ENCODE results near the gene C9orf50.

The C9orf50 gene

DNA sequence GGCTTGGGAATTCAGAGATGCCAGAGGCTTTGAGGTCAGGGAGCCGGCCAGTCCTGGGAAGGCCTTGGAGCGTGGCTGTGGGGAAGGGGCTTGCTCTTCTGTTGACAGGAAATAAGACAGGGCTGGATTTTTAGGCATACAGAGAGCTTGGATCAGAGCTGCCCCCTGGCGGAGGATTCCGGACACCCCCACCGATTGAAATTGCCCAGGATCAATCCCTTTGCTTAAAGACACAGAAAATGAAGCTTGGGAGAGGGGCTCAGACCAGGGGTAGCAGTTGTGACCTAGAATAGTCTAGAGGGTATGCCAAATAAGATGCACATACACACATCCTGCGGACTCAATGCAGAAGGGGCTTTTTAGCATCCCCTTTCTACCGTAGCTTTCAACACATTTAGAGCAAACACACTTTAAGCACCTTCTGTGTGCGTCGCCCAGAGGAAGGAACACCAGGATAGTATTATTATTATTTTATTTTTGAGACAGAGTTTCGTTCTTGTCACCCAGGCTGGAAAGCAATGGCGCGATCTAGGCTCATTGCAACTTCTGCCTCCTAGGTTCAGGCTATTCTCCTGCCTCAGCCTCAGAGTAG, 3.4 kb upstream of the C9orf50 start:
- Histone ChIP-seq H3K27me3 (ENCODE audit: control insufficient read depth, insufficient read depth, low read length, poor library complexity, severe bottlenecking) (peaks cover 29% of the 10 kb centered on the region), H3K4me3 (ENCODE audit: insufficient read depth, low read depth, low read length) (no peak overlapping the region), H3K9me3 (ENCODE audit: control insufficient read depth, low read length) (no peaks in the 10 kb centered on the region), H3K27ac (ENCODE audit: insufficient read depth, low read depth, low read length, poor library complexity, severe bottlenecking) (no peak overlapping the region), H3K4me1 (ENCODE audit: control insufficient read depth, insufficient read depth, low read length) (peaks cover 15% of the 10 kb centered on the region), H3K36me3 (ENCODE audit: control insufficient read depth, insufficient read depth, low read length) (no peaks in the 10 kb centered on the region)
- WGBS, 2 experiments, result 50 to 54% methylated on average over 12 of the region's 12 CpGs

DNA sequence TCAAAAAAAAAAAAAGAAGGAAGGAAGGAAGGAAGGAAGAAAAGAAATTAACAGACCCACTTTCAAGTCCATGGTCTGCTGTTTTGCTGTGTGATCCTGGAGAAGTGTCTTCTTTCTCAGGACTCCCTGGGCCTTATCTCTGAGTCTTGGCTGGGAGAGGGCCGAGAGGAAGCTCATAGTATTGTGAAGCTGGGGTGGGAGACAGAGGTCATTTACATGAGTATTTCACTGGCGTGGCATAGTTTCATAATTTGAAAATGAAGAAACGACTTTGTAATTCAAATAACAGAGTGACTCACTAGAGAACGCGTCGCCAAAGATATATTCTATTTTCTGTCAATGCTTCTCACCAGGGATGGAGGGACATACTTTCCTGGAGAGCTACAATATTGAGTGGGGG, 2.4 kb upstream of the C9orf50 start:
- no peaks in the 10 kb centered on the region for H3K9me3 ChIP-seq (ENCODE audit: control insufficient read depth, low read length)
- WGBS, 2 experiments, result 90 to 93% methylated on average over 6 of the region's 6 CpGs
- H3K36me3 ChIP-seq (ENCODE audit: control insufficient read depth, insufficient read depth, low read length), result no peaks in the 10 kb centered on the region
- peaks cover 15% of the 10 kb centered on the region for H3K4me1 ChIP-seq (ENCODE audit: control insufficient read depth, insufficient read depth, low read length)
- no peak overlapping the region for H3K27ac ChIP-seq (ENCODE audit: insufficient read depth, low read depth, low read length, poor library complexity, severe bottlenecking)
- no peak overlapping the region for H3K4me3 ChIP-seq (ENCODE audit: insufficient read depth, low read depth, low read length)
- peaks cover 35% of the 10 kb centered on the region for H3K27me3 ChIP-seq (ENCODE audit: control insufficient read depth, insufficient read depth, low read length, poor library complexity, severe bottlenecking)

DNA sequence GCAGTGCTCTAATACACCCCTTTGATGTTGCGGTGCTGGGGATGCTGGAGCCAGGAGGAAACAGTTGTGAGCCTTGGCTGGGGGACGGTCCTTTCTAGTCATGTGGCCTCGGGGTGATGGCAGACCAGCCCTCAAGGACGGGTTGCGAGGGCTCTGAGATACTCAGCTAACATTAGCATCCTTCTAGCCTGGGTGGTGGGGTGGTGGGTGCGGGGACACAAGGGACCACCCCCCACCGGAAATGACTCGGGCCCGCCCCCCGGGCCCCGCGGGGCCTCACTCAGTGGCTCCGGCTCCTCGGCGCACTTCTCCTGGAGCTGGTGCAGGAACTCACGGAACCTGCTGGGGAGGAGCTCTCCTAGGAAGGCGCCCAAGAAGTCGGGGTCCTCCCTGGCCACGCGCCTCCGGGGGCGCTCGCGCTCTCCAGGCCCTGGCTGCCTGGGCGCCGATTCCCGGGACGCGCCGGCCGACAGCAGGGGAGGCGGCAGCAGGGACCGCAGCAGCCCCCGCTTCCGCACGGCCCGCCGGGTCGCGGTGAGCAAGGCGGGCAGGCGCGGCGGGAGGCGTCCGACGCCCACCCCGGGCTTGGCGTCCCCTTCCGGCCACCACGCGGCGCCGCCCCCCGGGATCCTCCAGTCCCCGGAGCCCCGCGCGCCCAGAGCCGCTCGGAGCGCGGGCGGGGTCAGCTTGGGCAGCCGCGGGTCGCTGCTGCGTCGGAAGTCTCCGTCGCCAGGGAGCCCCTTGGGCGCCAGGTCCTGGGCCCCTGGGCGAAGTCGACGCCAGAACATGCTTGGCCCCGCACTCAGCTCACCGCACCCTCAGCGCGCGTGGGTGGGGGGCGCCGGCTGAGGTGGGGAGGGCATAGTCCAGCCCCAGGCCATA, 873 bp downstream of the C9orf50 start:
- Histone ChIP-seq H3K36me3 (ENCODE audit: control insufficient read depth, insufficient read depth, low read length) (no peaks in the 10 kb centered on the region), H3K27ac (ENCODE audit: insufficient read depth, low read depth, low read length, poor library complexity, severe bottlenecking) (no peak overlapping the region), H3K4me1 (ENCODE audit: control insufficient read depth, insufficient read depth, low read length) (peaks cover 5% of the 10 kb centered on the region), H3K4me3 (ENCODE audit: insufficient read depth, low read depth, low read length) (peak overlapping the region; percentile 23), H3K27me3 (ENCODE audit: control insufficient read depth, insufficient read depth, low read length, poor library complexity, severe bottlenecking) (peaks cover 35% of the 10 kb centered on the region), H3K9me3 (ENCODE audit: control insufficient read depth, low read length) (no peaks in the 10 kb centered on the region)
- WGBS, 2 experiments, result 2% methylated on average over 82 of the region's 82 CpGs

DNA sequence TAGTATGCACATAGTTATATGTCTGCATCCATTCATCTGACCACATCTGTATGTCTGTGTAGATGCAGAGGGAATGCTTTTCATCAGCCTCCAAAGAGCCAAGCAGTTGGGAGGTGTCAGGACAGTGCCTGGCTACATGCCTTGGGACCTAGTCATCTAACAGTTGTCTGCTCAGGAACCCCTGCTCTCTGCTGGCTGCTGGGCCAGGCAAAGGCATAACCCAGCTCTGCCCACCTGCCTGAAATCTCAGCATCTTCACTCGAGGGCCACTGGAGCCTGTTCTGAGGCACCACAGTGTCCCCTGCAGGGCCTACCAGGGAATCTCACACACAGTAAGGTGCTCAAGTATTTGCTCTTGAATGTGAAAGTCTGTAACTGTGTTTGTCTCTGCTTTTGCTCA, 3.7 kb downstream of the C9orf50 start:
- no peaks in the 10 kb centered on the region for H3K9me3 ChIP-seq (ENCODE audit: control insufficient read depth, low read length)
- H3K27ac ChIP-seq (ENCODE audit: insufficient read depth, low read depth, low read length, poor library complexity, severe bottlenecking), result no peak overlapping the region
- WGBS, 2 experiments, result 13 to 25% methylated on average over 1 of the region's 1 CpG
- H3K4me1 ChIP-seq (ENCODE audit: control insufficient read depth, insufficient read depth, low read length), result peaks cover 22% of the 10 kb centered on the region
- peaks cover 35% of the 10 kb centered on the region for H3K27me3 ChIP-seq (ENCODE audit: control insufficient read depth, insufficient read depth, low read length, poor library complexity, severe bottlenecking)
- H3K4me3 ChIP-seq (ENCODE audit: insufficient read depth, low read depth, low read length), result no peak overlapping the region
- H3K36me3 ChIP-seq (ENCODE audit: control insufficient read depth, insufficient read depth, low read length), result no peaks in the 10 kb centered on the region

DNA sequence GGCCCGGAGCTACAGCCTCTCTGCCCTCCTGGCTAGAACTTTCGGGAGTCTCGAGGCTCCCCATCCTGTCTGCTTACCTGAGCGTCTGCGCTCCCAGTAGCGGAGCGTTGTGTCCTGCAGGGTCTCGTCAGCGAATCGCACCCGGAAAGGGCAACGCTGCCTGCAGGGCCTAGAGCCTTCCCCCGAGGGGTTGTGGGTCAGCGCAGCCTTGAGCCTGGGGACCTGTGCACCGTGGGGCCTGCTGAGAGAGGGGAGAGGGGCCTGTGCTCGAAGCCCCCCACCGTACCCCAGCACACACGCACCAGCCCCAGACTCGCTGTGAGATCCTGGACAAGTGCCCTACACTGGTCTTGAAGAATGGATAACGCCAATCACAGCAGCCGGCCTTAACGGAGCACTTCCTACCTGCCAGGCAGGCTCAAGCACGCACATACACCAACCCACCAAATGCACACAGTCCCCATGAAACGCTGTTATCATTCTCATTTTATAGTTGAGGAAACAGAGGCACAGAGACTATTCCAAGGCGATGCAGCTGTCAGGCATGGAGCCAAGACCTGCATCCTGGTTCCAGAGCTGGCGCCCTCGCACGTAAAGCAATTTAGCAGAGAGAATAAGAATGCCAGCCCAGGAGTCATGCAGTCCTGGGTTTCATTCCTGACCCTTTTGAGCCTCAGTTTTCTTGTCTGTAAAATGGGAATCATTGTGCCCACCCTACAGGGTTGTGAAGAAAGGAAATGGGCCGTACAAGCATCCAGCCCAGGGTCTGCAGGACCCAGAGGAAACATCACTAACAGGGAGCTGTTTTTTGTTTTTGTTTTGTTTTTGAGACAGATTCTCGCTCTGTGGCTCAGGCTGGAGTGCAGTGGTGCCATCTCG, 5.3 kb downstream of the C9orf50 start:
- H3K36me3 ChIP-seq (ENCODE audit: control insufficient read depth, insufficient read depth, low read length), result no peaks in the 10 kb centered on the region
- peaks cover 20% of the 10 kb centered on the region for H3K27me3 ChIP-seq (ENCODE audit: control insufficient read depth, insufficient read depth, low read length, poor library complexity, severe bottlenecking)
- H3K27ac ChIP-seq (ENCODE audit: insufficient read depth, low read depth, low read length, poor library complexity, severe bottlenecking), result no peak overlapping the region
- no peaks in the 10 kb centered on the region for H3K9me3 ChIP-seq (ENCODE audit: control insufficient read depth, low read length)
- WGBS, 2 experiments, result 91 to 93% methylated on average over 31 of the region's 31 CpGs
- H3K4me1 ChIP-seq (ENCODE audit: control insufficient read depth, insufficient read depth, low read length), result peaks cover 17% of the 10 kb centered on the region
- no peak overlapping the region for H3K4me3 ChIP-seq (ENCODE audit: insufficient read depth, low read depth, low read length)

DNA sequence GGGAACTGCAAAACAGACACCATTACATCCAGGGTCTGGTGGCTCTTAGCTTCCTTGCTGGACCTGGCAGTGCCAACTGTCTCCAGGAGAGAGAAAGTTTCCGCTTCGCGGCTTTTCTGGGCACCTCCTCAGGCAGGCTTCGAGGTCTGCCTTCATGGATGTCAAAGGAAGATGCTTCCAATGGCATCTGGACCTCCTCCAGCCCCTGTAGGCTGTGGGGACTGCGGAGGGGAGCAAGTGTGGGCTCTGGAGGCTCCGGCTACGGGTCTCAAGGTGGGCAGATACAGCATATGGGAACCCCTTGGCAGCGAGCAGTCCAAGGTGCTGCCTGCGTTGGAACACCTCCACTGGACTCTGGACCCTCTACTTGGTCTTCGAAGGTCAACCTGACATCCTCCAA, 6.0 kb downstream of the C9orf50 start:
- peaks cover 17% of the 10 kb centered on the region for H3K4me1 ChIP-seq (ENCODE audit: control insufficient read depth, insufficient read depth, low read length)
- no peaks in the 10 kb centered on the region for H3K36me3 ChIP-seq (ENCODE audit: control insufficient read depth, insufficient read depth, low read length)
- 94 to 96% methylated on average over 10 of the region's 10 CpGs for WGBS, 2 experiments
- H3K27me3 ChIP-seq (ENCODE audit: control insufficient read depth, insufficient read depth, low read length, poor library complexity, severe bottlenecking), result peaks cover 13% of the 10 kb centered on the region
- H3K9me3 ChIP-seq (ENCODE audit: control insufficient read depth, low read length), result no peaks in the 10 kb centered on the region
- H3K4me3 ChIP-seq (ENCODE audit: insufficient read depth, low read depth, low read length), result no peak overlapping the region
- no peak overlapping the region for H3K27ac ChIP-seq (ENCODE audit: insufficient read depth, low read depth, low read length, poor library complexity, severe bottlenecking)

DNA sequence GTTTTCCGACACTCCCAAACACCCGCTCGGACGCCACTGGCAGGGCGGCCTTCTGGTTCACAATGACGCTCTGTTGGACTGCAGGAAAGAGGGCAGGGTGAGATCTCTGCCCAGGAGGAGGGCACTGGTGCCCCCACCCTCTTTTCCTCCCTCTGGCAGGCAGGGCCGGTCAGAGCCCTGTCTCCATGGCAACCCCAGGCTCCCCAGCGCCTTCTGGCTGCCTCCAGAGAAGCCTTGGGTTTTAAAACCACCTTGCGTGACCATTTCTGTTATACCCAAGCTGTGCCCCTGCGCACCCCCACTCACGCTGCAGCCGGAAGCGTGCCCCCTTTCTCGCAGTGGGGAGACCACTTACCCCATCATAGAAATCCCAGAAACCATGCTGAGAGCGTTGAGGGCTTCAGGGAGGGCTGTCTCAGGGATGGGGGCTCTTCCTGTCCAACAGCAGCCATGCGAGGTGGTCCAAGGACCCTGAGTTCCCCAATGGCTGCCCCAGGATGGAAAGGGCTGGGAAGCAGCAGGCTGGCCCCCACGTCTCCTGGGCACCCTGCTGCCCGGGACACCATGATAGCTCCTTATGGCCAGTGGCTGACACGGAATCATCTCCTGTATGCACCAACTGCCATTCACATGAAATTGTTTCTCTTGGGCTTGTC, 7.3 kb downstream of the C9orf50 start:
- no peaks in the 10 kb centered on the region for H3K9me3 ChIP-seq (ENCODE audit: control insufficient read depth, low read length)
- 72 to 76% methylated on average over 19 of the region's 19 CpGs for WGBS, 2 experiments
- no peak overlapping the region for H3K4me3 ChIP-seq (ENCODE audit: insufficient read depth, low read depth, low read length)
- H3K27ac ChIP-seq (ENCODE audit: insufficient read depth, low read depth, low read length, poor library complexity, severe bottlenecking), result no peak overlapping the region
- H3K4me1 ChIP-seq (ENCODE audit: control insufficient read depth, insufficient read depth, low read length), result peaks cover 21% of the 10 kb centered on the region
- H3K36me3 ChIP-seq (ENCODE audit: control insufficient read depth, insufficient read depth, low read length), result no peaks in the 10 kb centered on the region
- no peaks in the 10 kb centered on the region for H3K27me3 ChIP-seq (ENCODE audit: control insufficient read depth, insufficient read depth, low read length, poor library complexity, severe bottlenecking)

DNA sequence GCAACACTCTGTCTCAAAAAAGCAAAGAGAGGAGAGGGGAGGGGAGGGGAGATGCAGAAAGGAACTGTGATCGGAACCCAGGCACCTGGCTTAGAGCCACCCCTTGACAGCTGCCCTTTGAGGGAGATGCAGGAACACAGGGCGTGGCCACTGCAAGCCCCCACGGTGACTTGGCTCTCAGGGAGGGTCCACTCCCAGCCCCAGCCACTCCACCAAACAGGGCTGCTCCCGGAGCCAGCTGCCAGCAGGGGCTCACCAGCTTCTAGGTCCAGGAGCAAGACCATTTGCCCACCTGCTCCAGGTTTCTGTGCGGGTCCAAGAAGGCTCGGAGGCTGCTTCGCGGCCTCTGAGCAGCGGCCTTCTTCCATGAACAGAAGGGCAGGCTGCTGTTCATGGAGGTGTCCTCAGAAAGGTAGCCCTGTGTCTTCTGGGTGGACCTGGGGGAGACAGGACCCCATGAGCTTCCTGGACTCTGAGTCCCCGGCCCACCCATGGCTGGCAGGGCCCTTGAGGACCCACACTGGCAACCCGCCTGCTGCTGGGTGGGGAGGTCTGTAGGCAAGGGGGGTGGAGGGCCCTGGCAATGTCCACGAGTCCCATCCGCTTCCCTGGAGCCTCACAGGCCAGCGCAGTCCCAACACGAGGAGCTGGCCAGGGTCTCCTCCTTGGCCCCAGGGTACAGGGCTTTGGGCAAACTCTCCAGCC, 7.9 kb downstream of the C9orf50 start:
- WGBS, 2 experiments, result 86 to 87% methylated on average over 15 of the region's 15 CpGs

DNA sequence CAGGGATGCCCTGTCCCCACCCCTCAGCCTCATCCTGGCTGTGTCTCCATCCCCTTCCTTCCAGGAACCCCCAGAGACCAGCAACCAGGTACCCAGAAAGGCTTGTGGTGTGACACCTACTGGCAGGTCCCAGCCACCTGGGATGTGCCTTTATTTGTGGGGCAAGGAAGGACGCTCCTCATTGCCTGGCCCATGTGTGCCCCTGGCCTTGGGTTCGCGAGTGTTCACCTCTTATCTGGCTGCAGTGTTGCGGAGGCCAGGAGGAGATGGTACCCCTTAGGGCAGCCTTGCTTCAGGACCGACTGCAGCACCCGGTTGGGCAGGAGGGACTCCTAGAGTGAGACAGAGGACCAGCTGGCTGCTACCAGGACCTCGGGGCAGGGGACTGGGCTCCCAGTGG, 8.8 kb downstream of the C9orf50 start:
- no peaks in the 10 kb centered on the region for H3K9me3 ChIP-seq (ENCODE audit: control insufficient read depth, low read length)
- peaks cover 21% of the 10 kb centered on the region for H3K4me1 ChIP-seq (ENCODE audit: control insufficient read depth, insufficient read depth, low read length)
- no peak overlapping the region for H3K4me3 ChIP-seq (ENCODE audit: insufficient read depth, low read depth, low read length)
- no peaks in the 10 kb centered on the region for H3K36me3 ChIP-seq (ENCODE audit: control insufficient read depth, insufficient read depth, low read length)
- 88 to 91% methylated on average over 7 of the region's 7 CpGs for WGBS, 2 experiments
- H3K27ac ChIP-seq (ENCODE audit: insufficient read depth, low read depth, low read length, poor library complexity, severe bottlenecking), result no peak overlapping the region
- no peaks in the 10 kb centered on the region for H3K27me3 ChIP-seq (ENCODE audit: control insufficient read depth, insufficient read depth, low read length, poor library complexity, severe bottlenecking)

More for the DNA sequence above, 7.9 kb downstream of the C9orf50 start:
- Histone ChIP-seq H3K4me3 (ENCODE audit: insufficient read depth, low read depth, low read length) (no peak overlapping the region), H3K36me3 (ENCODE audit: control insufficient read depth, insufficient read depth, low read length) (no peaks in the 10 kb centered on the region), H3K27ac (ENCODE audit: insufficient read depth, low read depth, low read length, poor library complexity, severe bottlenecking) (no peak overlapping the region), H3K9me3 (ENCODE audit: control insufficient read depth, low read length) (no peaks in the 10 kb centered on the region), H3K27me3 (ENCODE audit: control insufficient read depth, insufficient read depth, low read length, poor library complexity, severe bottlenecking) (no peaks in the 10 kb centered on the region), H3K4me1 (ENCODE audit: control insufficient read depth, insufficient read depth, low read length) (peaks cover 21% of the 10 kb centered on the region)
